Fibroblast of lung (primary cell): ENCODE results near the gene VIP.

Source experiments
- CTCF ChIP-seq, 2 donors: IDR thresholded peaks in 1 of 2; conservative IDR thresholded peaks in 1 of 2; 1 replicate in 1 of 2; 2 replicates in 1 of 2; pipeline ENCODE4 v1.5.1; 2011 to 2012; ENCODE audit warnings: low read length in 2 of 2, control low read depth in 1 of 2, inconsistent platforms in 1 of 2, low read depth in 1 of 2, mild to moderate bottlenecking in 1 of 2
- EZH2 ChIP-seq: IDR thresholded peaks from 2 replicates; pipeline ENCODE4 v1.5.1; 2012; ENCODE audit warnings: low read length, control low read depth, mild to moderate bottlenecking; ENCODE audit errors: missing control alignments

- TF ChIP-seq CTCF (conservative IDR thresholded peaks at IDR 0.05 in 1 of 2, IDR thresholded peaks at IDR 0.05 in 1 of 2; ENCODE audit: low read depth in 1 of 2, low read length in 2 of 2), result no peak
- TF ChIP-seq EZH2, result no peak
These were observed 24.3 kb upstream of the VIP start for GRCh38 chr6:152726313-152726712.
